ENCODE data around the gene UNC119.
A peak's percentile ranks its signal among the peaks of the same experiment; 100 is the strongest.
"Not testable (repeated sequence)": the region's sequence is repeated elsewhere in the genome, so short reads cannot be mapped to it uniquely, and the experiment has no call there.

Gene UNC119

DNA sequence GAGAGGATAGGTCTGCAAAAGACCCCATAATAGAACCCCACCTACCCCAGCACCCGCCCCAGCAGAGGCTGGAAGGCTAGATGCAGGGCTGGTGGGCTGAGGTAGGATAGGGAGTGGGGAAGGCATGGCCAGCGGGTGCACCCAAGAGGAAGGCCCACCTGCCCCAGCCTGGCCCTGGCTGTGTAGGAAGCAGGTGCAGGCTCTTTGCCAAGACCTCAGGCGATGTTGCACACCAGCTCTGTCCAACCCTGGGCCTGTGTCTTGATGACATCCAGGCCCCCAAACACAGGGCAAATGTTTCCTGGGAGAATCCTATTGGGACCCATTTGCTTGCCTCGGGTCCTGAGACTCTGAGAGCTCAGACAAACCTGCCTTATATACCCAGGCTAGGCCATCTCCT, 12.2 kb downstream of the UNC119 start:
- DNase-seq, result no peak

DNA sequence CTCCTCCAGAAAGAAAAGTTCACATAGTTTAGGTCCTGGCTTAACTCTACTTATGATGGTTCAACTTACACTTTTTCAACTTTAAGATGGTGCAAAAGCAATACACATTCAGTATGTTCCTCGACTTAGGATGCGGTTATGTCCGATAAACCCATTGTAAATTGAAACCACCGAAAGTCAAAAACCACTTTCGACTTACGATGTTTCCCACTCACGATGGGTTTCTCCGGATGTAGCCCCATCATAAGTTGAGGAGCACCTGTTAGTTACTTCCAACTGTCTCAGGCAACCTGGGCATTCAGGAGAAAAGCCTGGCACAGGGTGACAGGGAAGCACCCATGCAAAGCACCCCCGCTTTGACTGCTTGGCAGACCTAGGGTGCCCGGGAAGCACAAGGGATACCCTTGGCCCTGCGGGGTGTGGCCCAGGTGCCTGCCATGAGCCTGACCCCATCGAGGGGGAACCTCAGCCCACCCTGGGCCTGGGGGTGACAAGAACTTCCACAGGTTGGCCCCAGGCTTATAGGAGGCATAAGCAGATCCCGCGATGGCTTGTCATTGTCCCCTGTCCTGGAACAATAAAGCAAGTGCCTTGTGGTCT, 14.0 kb downstream of the UNC119 start:
- no peak for DNase-seq

- no peak for DNase-seq
Measured at GRCh38 chr17:28537219-28537610, 15.2 kb downstream of the UNC119 start.

- DNase-seq, result no peak
Measured at GRCh38 chr17:28536532-28537218, 15.7 kb downstream of the UNC119 start.

DNA sequence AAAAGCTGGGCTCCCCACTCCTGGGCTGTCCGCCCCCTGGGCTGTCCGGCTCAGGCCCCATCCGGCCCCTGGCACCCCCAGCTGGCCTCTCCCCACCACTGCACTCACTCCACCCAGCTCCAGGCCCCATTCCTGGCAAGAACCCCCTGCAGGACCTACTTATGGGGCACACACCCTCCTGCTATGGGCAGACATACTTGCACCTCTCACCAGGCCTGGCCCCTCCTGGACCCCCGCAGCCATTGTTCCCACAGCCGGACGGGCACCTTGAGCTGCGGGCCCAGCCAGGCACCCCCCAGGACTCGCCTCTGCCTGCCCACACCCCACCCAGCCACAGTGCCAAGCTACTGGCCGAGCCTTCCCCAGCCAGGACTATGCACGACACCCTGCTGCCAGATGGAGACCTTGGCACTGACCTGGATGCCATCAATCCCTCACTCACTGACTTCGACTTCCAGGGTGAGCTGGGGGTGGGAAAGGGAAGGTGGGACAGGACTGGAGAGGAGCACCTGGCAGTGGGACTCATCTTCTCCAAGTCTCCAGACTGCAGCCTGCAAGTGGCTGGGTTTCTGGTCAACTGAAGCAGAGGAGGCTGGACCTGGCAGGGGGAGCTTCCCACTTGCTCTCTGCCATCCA, 17.6 kb downstream of the UNC119 start:
- DNase-seq, result no peak

DNA sequence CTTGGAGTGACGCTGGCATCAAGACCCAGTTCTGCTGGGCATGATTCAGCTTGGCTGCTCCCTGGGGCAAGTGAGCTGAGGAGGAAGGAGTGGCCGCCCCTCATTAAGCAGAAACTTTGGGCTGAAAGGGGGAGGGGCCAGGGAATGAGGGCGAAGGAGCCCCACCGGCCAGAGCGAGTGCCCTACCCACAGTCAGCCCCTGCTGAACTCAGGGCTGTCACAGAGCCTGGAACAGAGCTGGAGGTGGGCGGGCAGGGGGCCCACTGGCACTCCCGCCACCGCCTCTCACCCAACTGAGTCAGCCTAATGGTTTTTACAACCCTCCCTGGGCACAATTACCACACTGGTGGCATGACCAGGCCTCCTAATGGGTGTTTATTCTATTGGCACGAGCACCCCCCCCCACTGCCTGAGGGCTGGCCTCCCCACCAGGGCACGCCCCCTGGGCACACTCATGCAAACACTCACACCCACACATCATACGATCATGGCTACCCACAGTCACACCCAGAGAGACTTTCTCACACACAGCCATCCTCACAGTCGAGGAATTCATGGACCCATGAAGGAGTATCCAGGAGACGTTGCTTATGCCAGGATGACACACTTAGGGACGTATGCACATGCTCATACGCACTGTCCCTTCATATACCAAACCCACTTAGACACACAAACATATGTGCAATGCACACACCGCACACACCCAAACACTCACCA, 19.2 kb downstream of the UNC119 start:
- DNase-seq, result no peak

GRCh38 chr17:28532050-28532960, 20.1 kb downstream of the UNC119 start:
- DNase-seq, result no peak

GRCh38 chr17:28530926-28531325, 21.5 kb downstream of the UNC119 start:
- DNase-seq, result no peak

- DNase-seq, result no peak
Measured at GRCh38 chr17:28530250-28530649, 22.2 kb downstream of the UNC119 start.

DNA sequence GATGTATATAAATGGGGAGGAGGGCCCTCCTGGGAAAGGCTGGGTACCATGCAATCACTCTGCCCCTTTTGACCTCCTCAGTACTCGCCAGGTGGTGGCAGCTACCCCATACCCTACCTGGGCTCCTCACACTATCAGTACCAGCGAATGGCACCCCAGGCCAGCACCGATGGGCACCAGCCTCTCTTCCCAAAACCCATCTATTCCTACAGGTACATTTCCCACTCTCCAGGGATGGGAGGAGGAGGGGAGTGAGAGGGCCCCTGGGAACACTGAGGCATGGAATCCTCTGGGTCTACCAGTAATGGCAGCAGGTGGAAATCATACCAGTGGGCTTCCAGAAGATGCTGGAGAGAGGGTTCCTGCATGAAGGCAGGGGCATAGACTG, 23.4 kb downstream of the UNC119 start:
- no peak for DNase-seq

DNA sequence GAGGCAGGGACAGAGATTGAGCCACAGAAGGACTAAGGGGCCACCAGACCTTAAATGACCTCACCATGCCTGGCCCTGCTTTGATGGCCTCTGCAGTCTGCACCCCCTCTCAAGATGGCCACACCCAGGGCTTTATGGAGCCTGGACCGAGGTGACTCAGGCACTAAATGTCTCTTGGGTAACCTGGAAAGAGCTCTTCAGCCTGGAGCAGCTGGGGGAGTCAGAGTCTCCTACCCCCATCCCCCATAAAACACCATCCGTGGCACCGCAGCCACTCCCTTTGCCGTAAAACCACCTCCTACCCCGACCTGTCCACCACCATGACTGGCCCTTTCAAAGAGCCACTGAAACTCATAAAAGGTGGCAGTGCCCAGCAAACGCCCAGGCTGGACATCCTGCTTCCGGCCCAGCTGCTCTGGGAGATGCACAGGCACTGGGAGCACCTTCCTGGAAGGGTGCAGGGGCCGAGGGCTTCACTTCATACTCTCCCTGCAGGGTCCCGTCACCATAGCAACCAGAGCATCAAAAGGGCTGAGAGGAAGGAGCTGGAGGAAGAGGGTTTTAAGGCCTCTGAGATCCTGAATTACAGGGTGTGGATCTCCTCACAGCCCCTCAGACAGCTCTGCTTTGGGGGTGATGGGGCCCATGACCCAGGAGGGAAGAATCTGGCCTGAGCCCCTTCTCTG, 24.0 kb downstream of the UNC119 start:
- no peak for DNase-seq

DNA sequence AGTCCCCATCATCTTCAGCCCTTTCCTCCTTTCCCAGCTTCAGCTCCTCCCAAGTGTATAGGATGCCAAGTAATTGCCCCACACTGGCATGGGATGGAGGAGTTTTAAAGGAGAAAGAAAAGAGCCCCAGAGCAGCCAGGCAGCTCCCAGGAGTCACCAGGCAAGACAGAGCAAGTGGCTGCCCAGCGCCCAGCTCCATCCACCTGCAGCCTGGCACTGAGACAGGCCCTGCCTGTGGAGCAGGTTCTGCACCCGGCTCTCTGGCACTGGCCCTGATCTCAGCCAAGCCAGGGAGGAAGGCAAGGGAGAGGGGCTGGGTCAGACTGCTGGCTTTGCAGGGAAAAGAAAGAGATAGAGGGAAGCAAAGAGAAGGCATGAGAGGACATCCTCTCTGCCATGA, 24.6 kb downstream of the UNC119 start:
- no peak for DNase-seq

DNA sequence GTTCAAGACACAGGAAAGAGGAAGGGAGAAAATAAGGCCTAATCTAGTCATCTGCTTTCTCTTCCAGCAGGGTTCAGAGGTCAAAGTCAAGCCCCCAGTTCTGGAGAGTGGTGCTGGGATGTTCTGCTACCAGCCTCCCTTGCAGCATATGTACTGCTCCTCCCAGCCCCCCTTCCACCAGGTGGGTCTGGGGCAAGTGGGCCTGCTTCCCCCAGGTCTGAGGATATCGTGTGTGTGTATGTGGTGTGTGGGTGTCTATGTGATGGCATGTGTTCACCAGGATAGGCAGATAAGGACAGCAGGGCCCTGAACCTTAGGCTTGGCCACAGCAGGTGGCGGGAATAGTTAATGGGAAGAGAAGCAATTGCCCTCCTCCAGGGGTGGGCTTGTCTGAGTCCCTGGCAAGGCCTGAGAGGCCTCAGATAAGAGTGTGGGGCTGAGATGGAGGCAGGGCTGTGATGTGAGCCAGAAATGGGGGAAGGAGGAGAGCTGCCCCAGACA, 25.2 kb downstream of the UNC119 start:
- DNase-seq, result no peak

DNA sequence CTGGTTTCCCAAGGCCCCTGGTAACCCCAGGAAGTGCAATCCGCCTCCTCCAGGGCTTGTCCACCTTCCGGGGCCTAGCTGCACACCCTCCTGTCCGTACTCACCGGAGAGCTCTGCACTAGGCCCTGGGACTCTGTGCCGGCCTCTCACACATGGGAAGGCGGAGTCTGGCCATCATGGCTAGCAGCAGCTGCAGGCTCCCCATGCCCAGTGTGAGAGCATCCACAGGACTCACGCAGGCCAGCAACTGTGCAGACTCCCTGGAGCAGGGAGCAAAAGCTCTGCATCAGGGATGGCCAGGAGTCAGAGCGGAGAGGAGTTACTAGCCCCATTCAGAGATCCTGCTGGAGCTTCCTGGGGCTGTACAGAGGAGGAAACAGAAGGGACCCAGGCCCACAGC, 26.0 kb downstream of the UNC119 start:
- no peak for DNase-seq

- DNase-seq, result peak; percentile 37
Measured at GRCh38 chr17:28524476-28525424, 27.7 kb downstream of the UNC119 start.

- DNase-seq, result no peak
Measured at GRCh38 chr17:28523876-28524275, 28.5 kb downstream of the UNC119 start.

- DNase-seq, result no peak
Measured at GRCh38 chr17:28523186-28523585, 29.2 kb downstream of the UNC119 start.

- DNase-seq, result not testable (repeated sequence)
Measured at GRCh38 chr17:28522281-28522680, 30.1 kb downstream of the UNC119 start.

DNA sequence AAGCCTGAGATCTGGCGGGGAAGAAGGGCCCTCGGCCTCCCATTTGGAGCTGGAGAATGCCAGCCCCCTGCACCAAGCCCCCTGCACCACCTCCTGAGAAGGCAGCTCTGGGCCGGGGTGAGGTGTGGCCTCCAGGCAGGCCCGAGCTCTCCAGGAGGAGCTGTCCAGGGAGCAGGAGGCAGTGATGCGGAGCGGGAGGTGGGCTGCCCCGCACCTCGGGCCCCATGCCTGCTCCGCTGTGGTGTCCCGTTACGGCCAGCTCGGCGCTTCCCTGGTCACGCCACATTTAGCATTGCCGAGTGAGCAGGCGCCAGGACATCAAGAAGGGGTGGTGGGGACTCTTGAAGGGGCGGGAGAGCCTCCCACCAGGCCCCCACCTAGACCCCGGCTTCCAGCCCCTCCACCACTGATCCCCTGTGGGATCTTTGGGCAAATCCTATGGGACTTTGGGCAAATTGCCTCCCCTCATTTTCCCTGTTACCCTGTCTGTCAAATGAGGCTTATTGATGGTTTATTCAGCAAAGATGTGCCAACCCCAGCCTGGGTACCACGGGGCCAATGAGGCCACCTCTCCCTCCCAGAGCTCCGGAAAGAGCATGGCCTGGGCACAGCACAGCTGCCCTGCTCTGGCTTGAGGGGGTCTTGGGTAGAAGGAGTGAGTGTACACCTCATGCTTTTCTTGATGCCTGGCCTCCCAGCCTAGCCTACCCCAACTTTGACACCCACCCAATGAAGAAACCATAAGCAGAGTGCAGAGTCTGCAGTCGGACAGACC, 30.9 kb downstream of the UNC119 start:
- DNase-seq, result no peak

DNA sequence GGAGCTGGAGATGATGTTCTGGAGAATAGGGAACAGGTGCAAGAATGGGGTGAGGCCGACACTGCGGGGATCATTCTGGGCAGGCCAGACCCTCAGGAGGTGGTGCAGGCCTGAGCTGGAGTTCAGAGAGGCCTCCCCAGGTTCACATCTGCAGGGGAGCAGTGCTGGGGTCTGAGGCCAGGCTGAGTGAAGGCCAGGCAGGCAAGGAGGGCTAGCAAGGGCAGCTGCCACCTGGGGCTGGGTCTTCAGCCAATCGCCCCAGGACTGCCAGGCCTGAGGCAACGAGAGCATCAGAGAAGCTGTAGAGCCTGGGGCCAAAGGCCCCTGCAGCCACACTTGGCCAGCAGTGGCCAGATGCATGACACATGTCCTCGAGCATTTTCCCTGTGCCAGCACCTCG, 31.7 kb downstream of the UNC119 start:
- DNase-seq, result no peak

Measured in NCI-H526 treated with DMSO at 0.1 percent for 48 hours (cell line).